HepG2 (cell line): ENCODE data around the gene CYP2A6. TPM values are rescaled to one million over a fixed set of nuclear protein-coding genes. Genes with fewer than 3 reads are reported as not detected.

Source experiments
- GRHL1 ChIP-seq: sonication (generic); formaldehyde crosslinking; conservative IDR thresholded peaks from 2 replicates; pipeline ENCODE4 v1.8.0; 2022; ENCODE audit warnings: missing genetic modification reagents
- IKZF1 ChIP-seq: fragments of 450-650 bp; IDR thresholded peaks from 2 replicates; pipeline ENCODE4 v1.7.1; 2016
- KAT8 ChIP-seq: IDR thresholded peaks from 2 replicates; pipeline ENCODE4 v1.6.1; 2016; ENCODE audit warnings: missing genetic modification reagents, missing compliant biosample characterization
- NFIC ChIP-seq: IDR thresholded peaks from 2 replicates; pipeline ENCODE4 v1.6.1; 2012; ENCODE audit warnings: mild to moderate bottlenecking, low read length, inconsistent platforms
- SNAPC4 ChIP-seq: sonication (generic); formaldehyde crosslinking; IDR thresholded peaks from 2 replicates; pipeline ENCODE4 v1.4.0; 2020; ENCODE audit warnings: mild to moderate bottlenecking, missing genetic modification reagents
- SP1 ChIP-seq, 2 experiments: fragments of 450-650 bp in 1 of 2; sonication (generic) in 1 of 2; formaldehyde crosslinking in 1 of 2; IDR thresholded peaks; 2 replicates each; pipeline versions ENCODE4 v1.4.0 to v1.6.1; 2016 to 2020; ENCODE audit warnings: missing genetic modification reagents in 1 of 2
- ZNF543 ChIP-seq: sonication (generic); formaldehyde crosslinking; IDR thresholded peaks from 2 replicates; pipeline ENCODE4 v1.4.0; 2020; ENCODE audit warnings: mild to moderate bottlenecking, missing genetic modification reagents
- ZNF704 ChIP-seq: sonication (generic); formaldehyde crosslinking; IDR thresholded peaks from 2 replicates; pipeline ENCODE4 v1.8.1; 2023; ENCODE audit warnings: mild to moderate bottlenecking, inconsistent platforms, moderate library complexity, missing genetic modification reagents, borderline replicate concordance
- polyA plus RNA-seq, 8 experiments: library from polyadenylated mRNA; depleted of rRNA in 3 of 8; stranded (reverse) in 7 of 8; unstranded in 1 of 8; fragments of >200 nt; fragmentation: Illumina TruSeq in 4 of 8; extraction: Trizol in 4 of 8; gene quantifications; 2 replicates each; pipeline versions ENCODE4 v1.2.1 to v1.2.3, GENCODE V29; 2011 to 2016; ENCODE audit warnings: low read depth in 4 of 8, missing spikeins in 1 of 8, mixed read lengths in 1 of 8; ENCODE audit not compliant: insufficient read depth in 1 of 8
- total RNA-seq, 5 experiments: library from RNA; depleted of rRNA; stranded (reverse); fragments of >200 nt; fragmentation: Illumina TruSeq; extraction: Trizol; gene quantifications; 2 replicates each; pipeline ENCODE4 v1.2.3, GENCODE V29; 2016; ENCODE audit warnings: low read depth in 1 of 5
- TF ChIP-seq, protein P1 (sequence below): conservative IDR thresholded peaks from 2 replicates; pipeline ENCODE4 v1.6.1; 2018; ENCODE audit warnings: missing genetic modification reagents
- TF ChIP-seq, protein P2 (sequence below): sonication (generic); formaldehyde crosslinking; IDR thresholded peaks from 2 replicates; pipeline ENCODE4 v1.4.0; 2020; ENCODE audit warnings: missing genetic modification reagents
- TF ChIP-seq, protein P3 (sequence below): sonication (generic); formaldehyde crosslinking; IDR thresholded peaks from 2 replicates; pipeline ENCODE4 v1.4.0; 2020; ENCODE audit warnings: mild to moderate bottlenecking, missing genetic modification reagents
- TF ChIP-seq, protein P4 (sequence below), 2 experiments: sonication (generic) in 1 of 2; formaldehyde crosslinking in 1 of 2; IDR thresholded peaks; 2 replicates each; pipeline versions ENCODE4 v1.4.0 to v1.6.1; 2018 to 2020; ENCODE audit warnings: missing genetic modification reagents in 2 of 2, borderline replicate concordance in 1 of 2, low read depth in 1 of 2, mild to moderate bottlenecking in 1 of 2, missing biosample characterization in 1 of 2

Gene CYP2A6
- total and polyA plus RNA-seq, 2 of the 13 experiments (the other 11 are each of a cell fraction or from before 2014, with no cell fraction given): not detected

DNA sequence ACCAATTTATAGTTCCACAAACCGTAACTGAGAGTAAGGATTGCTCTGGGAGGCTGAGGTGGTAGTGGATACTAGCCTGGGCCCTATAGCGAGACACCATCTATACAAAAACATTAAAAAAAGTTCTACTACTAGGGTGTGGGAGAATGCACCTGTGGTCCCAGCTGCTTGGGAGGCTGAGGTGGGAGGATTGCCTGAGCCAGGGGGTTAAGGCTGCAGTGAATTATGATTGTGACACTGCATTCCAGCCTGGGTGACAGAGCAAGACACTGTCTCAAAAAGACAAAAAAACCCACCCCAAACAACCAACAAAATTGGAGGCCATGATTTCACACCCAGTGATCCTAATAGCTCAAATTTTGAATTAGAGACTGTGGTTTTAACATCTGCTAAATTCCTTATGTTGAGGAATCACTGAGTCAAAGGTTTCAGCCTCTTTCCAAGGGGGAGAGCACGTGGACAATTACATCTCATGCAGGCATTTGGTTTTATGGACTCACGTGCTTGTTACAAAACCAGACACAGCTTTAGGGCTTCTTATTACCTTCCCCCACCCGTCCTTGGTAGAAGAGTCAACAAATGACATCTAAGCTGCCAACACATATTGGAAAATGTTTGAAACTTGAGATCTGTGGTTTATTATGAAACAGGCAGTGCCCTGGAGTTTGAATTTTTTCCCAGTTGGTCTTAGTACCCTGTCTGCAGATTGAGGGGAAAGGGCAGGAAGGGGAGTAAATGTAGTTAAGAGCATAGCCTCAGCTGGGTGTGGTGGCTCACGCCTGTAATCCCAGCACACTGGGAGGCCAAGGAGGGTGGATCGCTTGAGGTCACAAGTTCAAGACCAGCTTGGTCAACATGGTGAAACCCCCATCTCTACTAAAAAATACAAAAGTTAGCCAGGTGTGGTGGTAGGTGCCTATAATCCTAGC is 18.5 kb downstream of the CYP2A6 start (continued):
- TF ChIP-seq, protein P1, sequence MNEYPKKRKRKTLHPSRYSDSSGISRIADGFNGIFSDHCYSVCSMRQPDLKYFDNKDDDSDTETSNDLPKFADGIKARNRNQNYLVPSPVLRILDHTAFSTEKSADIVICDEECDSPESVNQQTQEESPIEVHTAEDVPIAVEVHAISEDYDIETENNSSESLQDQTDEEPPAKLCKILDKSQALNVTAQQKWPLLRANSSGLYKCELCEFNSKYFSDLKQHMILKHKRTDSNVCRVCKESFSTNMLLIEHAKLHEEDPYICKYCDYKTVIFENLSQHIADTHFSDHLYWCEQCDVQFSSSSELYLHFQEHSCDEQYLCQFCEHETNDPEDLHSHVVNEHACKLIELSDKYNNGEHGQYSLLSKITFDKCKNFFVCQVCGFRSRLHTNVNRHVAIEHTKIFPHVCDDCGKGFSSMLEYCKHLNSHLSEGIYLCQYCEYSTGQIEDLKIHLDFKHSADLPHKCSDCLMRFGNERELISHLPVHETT (CRISPR knock-in tag): no peak
- TF ChIP-seq SNAPC4: no peak
- TF ChIP-seq, protein P2, sequence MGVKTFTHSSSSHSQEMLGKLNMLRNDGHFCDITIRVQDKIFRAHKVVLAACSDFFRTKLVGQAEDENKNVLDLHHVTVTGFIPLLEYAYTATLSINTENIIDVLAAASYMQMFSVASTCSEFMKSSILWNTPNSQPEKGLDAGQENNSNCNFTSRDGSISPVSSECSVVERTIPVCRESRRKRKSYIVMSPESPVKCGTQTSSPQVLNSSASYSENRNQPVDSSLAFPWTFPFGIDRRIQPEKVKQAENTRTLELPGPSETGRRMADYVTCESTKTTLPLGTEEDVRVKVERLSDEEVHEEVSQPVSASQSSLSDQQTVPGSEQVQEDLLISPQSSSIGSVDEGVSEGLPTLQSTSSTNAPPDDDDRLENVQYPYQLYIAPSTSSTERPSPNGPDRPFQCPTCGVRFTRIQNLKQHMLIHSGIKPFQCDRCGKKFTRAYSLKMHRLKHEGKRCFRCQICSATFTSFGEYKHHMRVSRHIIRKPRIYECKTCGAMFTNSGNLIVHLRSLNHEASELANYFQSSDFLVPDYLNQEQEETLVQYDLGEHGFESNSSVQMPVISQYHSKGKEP (CRISPR knock-in tag): no peak
- TF ChIP-seq NFIC: peak; percentile 68; the same call in 1 of the 2 replicates
- peak; percentile 51; the same call in 1 of the 2 replicates for TF ChIP-seq KAT8
- no peak for TF ChIP-seq ZNF704 (CRISPR knock-in tag)
- TF ChIP-seq ZNF543: no peak
- TF ChIP-seq SP1 (IDR thresholded peaks at IDR 0.05): no peak
- TF ChIP-seq SP1 (CRISPR knock-in tag; IDR thresholded peaks at IDR 0.05): no peak
- TF ChIP-seq, protein P3, sequence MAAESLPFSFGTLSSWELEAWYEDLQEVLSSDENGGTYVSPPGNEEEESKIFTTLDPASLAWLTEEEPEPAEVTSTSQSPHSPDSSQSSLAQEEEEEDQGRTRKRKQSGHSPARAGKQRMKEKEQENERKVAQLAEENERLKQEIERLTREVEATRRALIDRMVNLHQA (CRISPR knock-in tag): no peak
- TF ChIP-seq GRHL1 (CRISPR knock-in tag): no peak
- no peak for TF ChIP-seq IKZF1
- TF ChIP-seq, protein P4, sequence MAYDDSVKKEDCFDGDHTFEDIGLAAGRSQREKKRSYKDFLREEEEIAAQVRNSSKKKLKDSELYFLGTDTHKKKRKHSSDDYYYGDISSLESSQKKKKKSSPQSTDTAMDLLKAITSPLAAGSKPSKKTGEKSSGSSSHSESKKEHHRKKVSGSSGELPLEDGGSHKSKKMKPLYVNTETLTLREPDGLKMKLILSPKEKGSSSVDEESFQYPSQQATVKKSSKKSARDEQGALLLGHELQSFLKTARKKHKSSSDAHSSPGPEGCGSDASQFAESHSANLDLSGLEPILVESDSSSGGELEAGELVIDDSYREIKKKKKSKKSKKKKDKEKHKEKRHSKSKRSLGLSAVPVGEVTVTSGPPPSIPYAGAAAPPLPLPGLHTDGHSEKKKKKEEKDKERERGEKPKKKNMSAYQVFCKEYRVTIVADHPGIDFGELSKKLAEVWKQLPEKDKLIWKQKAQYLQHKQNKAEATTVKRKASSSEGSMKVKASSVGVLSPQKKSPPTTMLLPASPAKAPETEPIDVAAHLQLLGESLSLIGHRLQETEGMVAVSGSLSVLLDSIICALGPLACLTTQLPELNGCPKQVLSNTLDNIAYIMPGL (CRISPR knock-in tag; IDR thresholded peaks at IDR 0.05; ENCODE audit: borderline replicate concordance in 1 of 2, low read depth in 1 of 2): 0 out of 4 replicates have a peak, but pooled peaks of 1 of the 2 experiments have one; percentile 26
